ENCODE data around the gene KRT10.
"Not testable (repeated sequence)": the region's sequence is repeated elsewhere in the genome, so short reads cannot be mapped to it uniquely, and the experiment has no call there.

The KRT10 gene

DNA sequence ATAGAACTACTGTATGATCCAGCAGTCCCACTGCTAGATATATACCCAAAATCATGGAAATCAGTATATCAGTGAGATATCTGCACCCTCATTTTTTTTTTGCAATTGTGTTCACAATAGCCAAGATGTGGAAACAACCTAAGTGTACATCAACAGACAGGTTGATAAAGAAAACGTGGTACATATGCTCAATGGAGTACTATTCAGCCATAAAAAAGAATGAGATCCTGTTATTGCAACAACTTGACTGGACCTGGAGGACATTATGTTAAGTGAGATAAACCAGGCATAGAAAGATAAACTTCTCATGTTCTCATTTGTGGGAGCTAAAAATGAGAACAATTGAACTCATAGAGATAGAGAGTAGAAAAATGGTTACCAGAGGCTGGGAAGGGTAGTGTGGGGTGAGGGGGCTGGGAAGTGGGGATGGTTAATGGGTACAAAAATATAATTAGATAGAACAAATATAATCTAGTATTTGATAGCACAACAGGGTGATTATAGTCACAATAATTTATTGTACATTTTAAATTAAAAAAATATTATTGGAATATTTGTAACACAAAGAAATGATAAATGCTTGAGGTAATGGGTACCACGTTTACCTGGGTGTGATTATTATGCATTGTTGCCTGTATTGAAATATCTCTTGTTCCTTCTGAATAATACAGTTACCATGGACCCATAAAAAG is 7.8 kb upstream of the KRT10 start:
- no peak for DNase-seq

GRCh38 chr17:40828454-40829044 is 6.1 kb upstream of the KRT10 start:
- no peak for DNase-seq

DNA sequence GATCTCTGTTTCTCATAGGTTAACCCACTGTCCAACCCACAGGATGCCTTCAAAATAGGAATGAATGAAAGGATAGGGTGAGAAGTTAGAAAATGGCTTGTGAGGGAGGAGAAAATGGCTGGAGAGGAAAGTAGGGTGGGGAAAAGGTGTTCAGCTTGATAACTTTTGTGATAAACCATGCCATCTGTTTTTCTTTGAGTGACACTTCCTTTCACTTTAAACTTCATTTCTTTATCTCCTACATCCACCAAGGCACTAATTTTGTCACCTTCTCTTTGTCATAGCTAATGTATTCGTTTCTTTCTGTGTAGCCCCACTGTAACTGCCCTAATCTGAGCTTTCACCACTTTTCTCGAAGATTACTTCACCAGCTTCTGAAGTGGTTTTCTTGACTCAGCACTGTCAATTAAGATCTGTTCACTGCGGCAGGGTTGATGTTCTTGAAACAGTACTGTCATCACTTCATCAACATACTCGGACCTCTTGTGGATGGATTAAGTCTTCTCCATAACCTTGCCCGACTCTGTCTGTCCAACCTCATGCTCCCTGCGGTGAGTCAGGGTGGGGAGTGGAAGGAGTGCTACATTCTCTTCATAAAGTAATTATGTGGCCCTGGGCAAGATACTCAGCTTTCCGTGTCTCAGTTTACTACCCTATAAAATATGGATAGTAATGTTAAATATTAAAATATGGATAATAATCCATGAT is 5.5 kb upstream of the KRT10 start:
- DNase-seq = peak; percentile 48

DNA sequence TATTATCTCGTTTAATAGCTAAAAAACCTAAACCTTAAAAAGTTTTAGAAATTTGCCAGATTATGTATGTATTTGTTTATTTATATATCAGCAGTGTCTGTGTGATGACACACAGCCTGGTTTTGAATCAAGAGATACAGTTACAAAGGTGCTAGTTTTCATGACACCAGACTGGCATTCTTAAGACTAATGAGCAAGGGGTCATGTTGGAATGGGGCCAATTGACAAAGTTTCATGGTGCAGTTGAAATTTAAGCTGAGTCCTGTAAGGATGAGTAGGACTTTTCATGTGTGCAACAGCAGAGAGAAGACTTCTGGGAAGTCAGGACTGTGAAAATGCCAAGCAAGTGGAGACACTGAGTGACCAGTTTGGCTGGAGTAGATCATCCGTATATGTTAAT is 3.2 kb upstream of the KRT10 start:
- no peak for DNase-seq

GRCh38 chr17:40824015-40824832 is 1.8 kb upstream of the KRT10 start:
- no peak for DNase-seq

DNA sequence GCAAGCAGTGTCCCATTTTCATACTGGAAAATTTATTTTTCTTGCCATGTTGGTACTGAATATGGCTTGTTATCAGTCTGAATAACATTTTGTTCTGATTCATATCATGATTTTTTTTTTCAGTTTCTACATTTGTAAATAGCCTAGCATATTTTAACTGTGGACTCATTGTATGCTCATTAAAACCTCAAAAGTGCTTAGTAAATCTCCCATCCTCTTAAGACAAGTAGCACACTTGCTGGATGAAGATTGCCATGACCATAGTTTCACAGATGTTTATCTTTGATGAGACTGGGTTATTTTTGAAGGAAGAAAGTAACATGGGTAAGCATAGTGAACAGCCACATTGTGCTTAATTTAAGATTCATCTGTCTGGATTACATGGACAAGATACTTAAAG is 878 bp downstream of the KRT10 start:
- DNase-seq = no peak

- DNase-seq = no peak
These were observed 2.1 kb downstream of the KRT10 start for GRCh38 chr17:40820228-40820838.

GRCh38 chr17:40819528-40820125 is 2.8 kb downstream of the KRT10 start:
- no peak for DNase-seq

GRCh38 chr17:40818733-40819527 is 3.5 kb downstream of the KRT10 start:
- DNase-seq = peak; percentile 82

GRCh38 chr17:40818343-40818732 is 4.1 kb downstream of the KRT10 start:
- DNase-seq = no peak

- DNase-seq = no peak
These were observed 5.2 kb downstream of the KRT10 start for GRCh38 chr17:40817103-40817682.

DNA sequence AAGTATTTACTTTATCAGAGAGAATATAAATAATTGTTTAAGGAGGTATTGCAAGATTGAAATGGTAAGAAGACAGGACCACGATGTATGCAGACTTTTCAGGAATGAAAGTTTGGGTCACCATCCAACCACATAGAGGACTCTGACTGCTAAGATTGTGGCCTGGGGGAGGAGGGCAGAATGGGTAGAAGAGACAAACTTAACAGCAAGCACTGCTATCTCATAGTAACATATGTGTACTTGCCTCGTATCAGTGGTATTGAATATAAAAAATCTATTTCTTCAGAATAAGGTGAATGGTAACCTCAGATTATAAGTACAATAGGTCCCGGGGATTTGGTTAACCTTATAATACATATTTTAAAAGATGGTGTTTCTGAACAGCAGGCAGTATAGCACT is 5.8 kb downstream of the KRT10 start:
- DNase-seq = no peak

GRCh38 chr17:40815381-40815780 is 7.0 kb downstream of the KRT10 start:
- DNase-seq = no peak

GRCh38 chr17:40814657-40815056 is 7.8 kb downstream of the KRT10 start:
- not testable (repeated sequence) for DNase-seq

GRCh38 chr17:40813804-40814203 is 8.6 kb downstream of the KRT10 start:
- no peak for DNase-seq

GRCh38 chr17:40812639-40813038 is 9.8 kb downstream of the KRT10 start:
- DNase-seq = no peak

GRCh38 chr17:40810494-40810893 is 11.9 kb downstream of the KRT10 start:
- DNase-seq = no peak

DNA sequence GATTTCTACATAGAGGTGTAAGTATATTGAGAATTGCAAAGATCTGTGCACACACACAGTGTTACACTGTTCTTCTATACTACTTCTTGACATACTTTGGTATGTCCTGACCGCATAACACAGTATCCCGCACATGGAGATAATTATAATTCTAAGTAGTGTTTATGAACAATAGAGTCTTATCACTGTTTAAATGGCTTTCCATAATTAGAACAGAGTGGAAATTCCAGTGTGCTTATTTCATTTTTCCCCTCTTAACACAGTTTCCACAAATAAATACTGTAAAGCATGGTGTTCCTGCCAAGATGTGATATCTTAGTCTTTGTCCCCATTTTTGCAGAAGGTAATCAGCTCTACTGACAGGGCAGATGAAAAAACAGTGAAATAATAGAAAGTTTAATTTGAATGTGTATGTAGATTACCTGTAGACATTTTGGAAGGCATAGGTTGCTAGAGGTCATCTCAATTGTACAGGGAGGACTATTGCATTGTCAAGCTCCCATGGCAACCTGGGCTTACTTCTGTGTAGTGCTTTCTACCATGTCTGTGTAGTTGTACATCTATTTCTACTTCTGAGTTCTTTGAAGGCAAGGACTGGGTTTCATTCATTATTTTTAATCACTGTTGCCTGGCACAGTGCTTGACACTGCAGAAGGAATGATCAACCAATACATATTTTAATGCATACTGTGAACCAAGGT is 12.5 kb downstream of the KRT10 start:
- no peak for DNase-seq

DNA sequence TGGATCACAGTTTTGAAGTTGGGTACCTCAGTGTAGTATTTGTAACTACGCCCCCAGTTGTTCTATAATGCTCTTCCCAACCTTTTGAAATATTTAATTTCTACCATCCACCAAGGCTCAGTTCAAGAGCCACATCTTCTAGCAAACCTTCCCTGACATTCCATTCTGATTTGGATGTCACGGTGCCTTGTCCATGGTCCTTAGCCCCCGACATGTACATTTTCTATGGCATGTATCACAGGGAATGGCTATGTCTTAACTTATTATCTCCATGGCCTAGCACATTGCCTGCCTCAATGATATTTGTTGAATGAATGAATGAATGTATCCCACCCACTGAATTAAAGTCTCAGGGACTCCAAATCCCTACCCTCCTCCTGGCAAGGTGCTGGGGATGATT is 16.3 kb downstream of the KRT10 start:
- no peak for DNase-seq

DNA sequence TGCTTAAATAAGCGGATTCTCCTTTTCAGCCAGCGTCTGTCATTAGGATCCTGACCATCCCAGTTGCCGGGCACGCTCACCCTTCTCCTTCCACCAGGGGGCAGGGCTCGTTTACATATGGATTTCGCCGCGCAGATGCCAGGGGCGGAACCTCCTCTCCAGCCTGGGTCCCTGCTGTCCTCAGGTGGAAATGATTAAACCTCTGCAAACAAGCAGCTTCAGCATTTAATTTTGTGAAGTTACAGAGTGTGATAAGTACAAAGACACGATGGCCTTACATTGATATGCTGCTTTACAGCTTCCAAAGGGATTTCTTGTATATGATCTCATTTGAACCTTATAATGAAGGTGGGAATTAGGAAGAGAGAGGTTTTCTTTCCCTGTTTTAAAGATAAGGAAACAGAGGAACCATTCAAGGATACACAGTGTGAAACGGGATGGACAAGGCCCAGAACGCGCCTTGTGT is 18.8 kb downstream of the KRT10 start:
- peak; percentile 61 for DNase-seq

DNA sequence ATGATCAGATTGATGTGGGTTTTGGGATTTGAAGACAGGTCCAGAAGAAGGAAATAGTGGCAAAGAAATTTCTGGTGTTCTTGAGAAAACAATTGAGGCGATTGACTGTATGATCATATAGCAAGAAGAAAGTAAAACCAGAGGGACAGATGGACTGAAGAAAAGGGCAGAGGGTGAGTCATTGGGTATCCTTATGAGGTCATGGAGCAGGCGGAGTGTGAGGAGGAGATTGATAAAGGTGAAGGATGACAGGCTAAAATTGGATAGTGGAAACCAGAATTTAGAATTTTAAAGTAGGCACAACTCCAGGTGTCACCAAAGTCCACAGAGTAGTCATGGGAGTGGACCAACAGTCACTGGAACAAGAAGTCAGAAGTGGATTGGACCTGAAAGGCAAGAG is 21.3 kb downstream of the KRT10 start:
- DNase-seq = no peak
